Cardiac muscle cell (in vitro differentiated cells and primary cell): ENCODE data around the gene DNAH8. TPM values are rescaled to one million over a fixed set of nuclear protein-coding genes. Genes with fewer than 3 reads are reported as not detected.
"Not testable (repeated sequence)": the region's sequence is repeated elsewhere in the genome, so short reads cannot be mapped to it uniquely, and the experiment has no call there.

ENCODE experiments used
- DNase-seq, 2 donors: peaks; one replicate each; pipeline versions ENCODE4 v3.0.0 to v3.0.0-alpha.2; 2010 to 2017; ENCODE audit warnings: low read depth in 1 of 2, low spot score in 1 of 2
- H3K27ac ChIP-seq: fragments of 200-600 bp; sonication (generic); 2 replicates; pipeline ENCODE4 v1.5.1; 2016
- H3K27me3 ChIP-seq: fragments of 200-600 bp; sonication (generic); 2 replicates; pipeline ENCODE4 v1.6.0; 2016; ENCODE audit warnings: control low read depth
- H3K36me3 ChIP-seq: fragments of 200-600 bp; sonication (generic); 2 replicates; pipeline ENCODE4 v1.5.1; 2016; ENCODE audit warnings: control low read depth
- H3K4me1 ChIP-seq: fragments of 200-600 bp; sonication (generic); 2 replicates; pipeline ENCODE4 v1.8.1; 2017; ENCODE audit warnings: low read depth, mild to moderate bottlenecking, mixed run types
- H3K4me3 ChIP-seq: fragments of 200-600 bp; sonication (generic); 2 replicates; pipeline ENCODE4 v1.5.1; 2016; ENCODE audit warnings: mild to moderate bottlenecking
- H3K9me3 ChIP-seq: fragments of 200-600 bp; sonication (generic); 2 replicates; pipeline ENCODE4 v1.5.1; 2017; ENCODE audit warnings: low read depth, mild to moderate bottlenecking, control low read depth
- polyA plus RNA-seq: library from polyadenylated mRNA; unstranded; fragments of >200 nt; fragmentation: Nextera tagmentation; extraction: Ambion mirVana; gene quantifications from 2 replicates; pipeline ENCODE4 v1.2.1, GENCODE V29; 2016
- total RNA-seq: library from RNA; depleted of rRNA; stranded (reverse); fragments of >200 nt; gene quantifications from 2 replicates; pipeline ENCODE4 v1.2.3, GENCODE V29; 2016
- TF ChIP-seq, protein P1 (sequence below): IDR thresholded peaks from 2 replicates; pipeline ENCODE4 v1.5.1; 2012; ENCODE audit warnings: low read depth, mild to moderate bottlenecking, low read length

Gene DNAH8
- total and polyA plus RNA-seq, 2 experiments from 2014 or later: not detected

DNA sequence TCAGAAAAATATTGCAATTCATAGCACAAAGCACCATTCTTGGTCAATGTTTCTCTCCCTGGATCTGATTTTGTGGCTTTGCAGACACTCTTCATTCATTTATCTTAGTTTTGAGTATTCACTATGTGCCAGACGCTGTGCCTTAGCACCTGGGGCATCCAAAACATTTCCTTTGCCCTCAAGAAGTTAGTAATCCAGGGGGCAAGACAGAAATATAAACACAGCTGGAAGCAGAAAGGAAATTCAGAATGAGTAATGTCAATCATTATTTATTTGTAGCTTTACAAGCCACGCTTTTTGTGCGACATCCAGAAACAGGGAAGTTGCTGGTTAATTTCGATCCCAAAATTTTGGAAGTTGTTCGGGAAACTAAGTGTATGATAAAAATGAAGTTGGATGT lies 71.4 kb downstream of the DNAH8 start:
- Histone ChIP-seq H3K27me3 (no peaks in the 10 kb centered on the region), H3K36me3 (no peaks in the 10 kb centered on the region), H3K4me3 (no peak overlapping the region), H3K4me1 (no peaks in the 10 kb centered on the region), H3K9me3 (no peaks in the 10 kb centered on the region), H3K27ac (no peak overlapping the region)
- TF ChIP-seq, protein P1, sequence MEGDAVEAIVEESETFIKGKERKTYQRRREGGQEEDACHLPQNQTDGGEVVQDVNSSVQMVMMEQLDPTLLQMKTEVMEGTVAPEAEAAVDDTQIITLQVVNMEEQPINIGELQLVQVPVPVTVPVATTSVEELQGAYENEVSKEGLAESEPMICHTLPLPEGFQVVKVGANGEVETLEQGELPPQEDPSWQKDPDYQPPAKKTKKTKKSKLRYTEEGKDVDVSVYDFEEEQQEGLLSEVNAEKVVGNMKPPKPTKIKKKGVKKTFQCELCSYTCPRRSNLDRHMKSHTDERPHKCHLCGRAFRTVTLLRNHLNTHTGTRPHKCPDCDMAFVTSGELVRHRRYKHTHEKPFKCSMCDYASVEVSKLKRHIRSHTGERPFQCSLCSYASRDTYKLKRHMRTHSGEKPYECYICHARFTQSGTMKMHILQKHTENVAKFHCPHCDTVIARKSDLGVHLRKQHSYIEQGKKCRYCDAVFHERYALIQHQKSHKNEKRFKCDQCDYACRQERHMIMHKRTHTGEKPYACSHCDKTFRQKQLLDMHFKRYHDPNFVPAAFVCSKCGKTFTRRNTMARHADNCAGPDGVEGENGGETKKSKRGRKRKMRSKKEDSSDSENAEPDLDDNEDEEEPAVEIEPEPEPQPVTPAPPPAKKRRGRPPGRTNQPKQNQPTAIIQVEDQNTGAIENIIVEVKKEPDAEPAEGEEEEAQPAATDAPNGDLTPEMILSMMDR: no peak
- no peak for DNase-seq

- Histone ChIP-seq H3K27ac (no peak overlapping the region), H3K36me3 (no peaks in the 10 kb centered on the region), H3K27me3 (no peaks in the 10 kb centered on the region), H3K9me3 (no peaks in the 10 kb centered on the region), H3K4me3 (no peak overlapping the region), H3K4me1 (no peaks in the 10 kb centered on the region)
- TF ChIP-seq, protein P1: no peak
- DNase-seq: no peak
Measured at GRCh38 chr6:38789256-38789655, 74.1 kb downstream of the DNAH8 start.

DNA sequence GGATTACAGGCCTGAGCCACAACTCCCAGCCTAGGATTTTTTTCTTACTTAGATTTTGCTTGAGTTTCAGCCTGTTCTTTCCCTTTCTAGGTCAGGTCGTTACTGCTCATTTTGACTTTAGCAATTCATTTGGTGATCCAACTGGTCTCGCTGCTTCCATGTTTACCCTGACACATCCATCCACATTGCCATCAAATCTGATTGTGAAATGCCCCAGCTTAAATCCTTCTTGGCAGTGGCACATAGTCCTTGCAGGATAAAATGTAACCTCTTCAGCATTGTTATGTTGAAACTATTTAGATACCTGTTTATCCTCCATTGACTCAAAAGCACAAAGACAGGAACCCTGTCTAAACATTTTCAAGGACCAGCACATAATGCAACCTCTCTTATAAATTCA lies 77.2 kb downstream of the DNAH8 start:
- TF ChIP-seq, protein P1: no peak
- no peak for DNase-seq
- H3K4me1 ChIP-seq: no peaks in the 10 kb centered on the region
- H3K27ac ChIP-seq: no peak overlapping the region
- H3K9me3 ChIP-seq: no peaks in the 10 kb centered on the region
- no peaks in the 10 kb centered on the region for H3K27me3 ChIP-seq
- H3K4me3 ChIP-seq: no peak overlapping the region
- H3K36me3 ChIP-seq: no peaks in the 10 kb centered on the region

DNA sequence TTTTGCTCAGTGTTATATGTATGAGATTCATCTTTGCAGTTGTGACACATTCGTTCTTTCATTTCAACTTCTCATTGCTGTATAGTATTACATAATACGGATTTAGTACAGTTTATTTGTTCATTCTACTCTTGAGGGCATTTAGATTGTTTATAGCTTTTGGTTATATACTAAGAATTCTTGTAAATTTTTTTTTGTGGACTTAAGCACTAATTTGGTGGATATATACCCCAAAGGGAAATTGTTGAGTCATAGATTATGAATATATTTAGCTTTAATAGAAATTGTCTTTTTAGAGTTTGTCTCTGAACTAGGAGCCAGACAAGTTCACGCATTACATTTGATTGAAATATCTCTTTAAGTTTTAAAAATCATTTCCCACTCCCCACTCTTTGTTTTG lies 79.6 kb downstream of the DNAH8 start:
- Histone ChIP-seq H3K36me3 (no peaks in the 10 kb centered on the region), H3K27me3 (no peaks in the 10 kb centered on the region), H3K9me3 (no peaks in the 10 kb centered on the region), H3K4me1 (no peaks in the 10 kb centered on the region), H3K27ac (no peak overlapping the region), H3K4me3 (no peak overlapping the region)
- DNase-seq: no peak
- TF ChIP-seq, protein P1: no peak

DNA sequence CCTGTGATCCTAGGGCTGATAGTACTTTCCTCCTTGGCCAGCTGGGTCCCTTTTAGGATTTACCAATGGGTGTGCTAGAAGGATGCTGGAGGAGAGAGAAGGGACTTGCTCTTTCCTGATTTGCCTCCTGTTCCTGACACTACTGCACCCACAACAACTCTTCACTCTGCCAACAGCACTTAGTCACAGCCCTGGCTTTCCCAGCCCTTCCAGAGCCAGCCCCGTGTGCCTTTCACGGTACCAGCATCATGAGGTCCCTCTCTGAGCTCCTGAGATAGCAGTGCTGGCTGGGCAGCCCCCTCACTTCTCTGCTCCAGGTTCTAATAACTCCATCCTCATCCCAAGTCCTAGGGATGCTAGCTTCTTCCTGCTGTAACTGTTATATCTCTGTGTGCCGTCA lies 80.9 kb downstream of the DNAH8 start:
- Histone ChIP-seq H3K9me3 (no peaks in the 10 kb centered on the region), H3K4me3 (no peak overlapping the region)
- TF ChIP-seq, protein P1: no peak

DNA sequence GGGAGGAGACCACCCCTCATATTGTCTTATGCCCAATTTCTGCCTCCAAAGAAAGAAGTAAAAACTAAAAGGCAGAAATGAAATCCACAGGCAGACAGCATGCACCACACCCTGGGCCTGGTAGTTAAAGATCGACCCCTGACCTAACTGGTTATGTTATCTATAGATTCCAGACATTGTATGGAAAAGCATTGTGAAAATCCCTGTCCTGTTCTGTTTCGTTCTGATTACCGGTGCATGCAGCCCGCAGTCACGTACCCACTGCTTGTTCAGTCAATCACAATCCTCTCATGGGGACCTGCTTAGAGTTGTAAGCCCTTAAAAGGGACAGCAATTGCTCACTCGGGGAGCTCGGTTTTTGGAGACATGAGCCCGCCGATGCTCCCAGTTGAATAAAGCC lies 81.3 kb downstream of the DNAH8 start:
- H3K4me1 ChIP-seq, DNase-seq, H3K36me3 ChIP-seq, H3K27me3 ChIP-seq, H3K4me3 ChIP-seq, H3K9me3 ChIP-seq, H3K27ac ChIP-seq: not testable (repeated sequence)

More for the DNA sequence above, 80.9 kb downstream of the DNAH8 start:
- Histone ChIP-seq H3K4me1 (no peaks in the 10 kb centered on the region), H3K27me3 (no peaks in the 10 kb centered on the region), H3K27ac (no peak overlapping the region), H3K36me3 (no peaks in the 10 kb centered on the region)
- no peak for DNase-seq
